Gastroesophageal sphincter (tissue), 4 donors: Measurements from ENCODE around the gene OR6N2. TPM values are rescaled to one million over a fixed set of nuclear protein-coding genes. Genes with fewer than 3 reads are reported as not detected.

Source experiments
- ATAC-seq: fragments of 150-250 bp; one replicate; pipeline ENCODE4 v1.9.1; 2016; ENCODE audit warnings: mild to moderate bottlenecking, moderate library complexity
- H3K27ac ChIP-seq, 4 donors: fragments of 200-600 bp; sonication (generic) in 3 of 4; 1 replicate in 3 of 4; 2 replicates in 1 of 4; pipeline ENCODE4 v1.5.1; 2016 to 2019
- H3K27me3 ChIP-seq: fragments of 200-600 bp; sonication (generic); one replicate; pipeline ENCODE4 v1.5.1; 2019
- H3K36me3 ChIP-seq, 2 donors: fragments of 200-600 bp; sonication (generic); one replicate each; pipeline ENCODE4 v1.5.1; 2019; ENCODE audit warnings: control low read depth in 1 of 2
- H3K4me1 ChIP-seq, 3 donors: fragments of 200-600 bp; sonication (generic); 1 replicate in 2 of 3; 2 replicates in 1 of 3; pipeline ENCODE4 v1.5.1; 2016 to 2019; ENCODE audit warnings: control low read depth in 2 of 3
- H3K4me3 ChIP-seq, 2 donors: fragments of 200-600 bp; sonication (generic); one replicate each; pipeline ENCODE4 v1.5.1; 2019; ENCODE audit warnings: mild to moderate bottlenecking in 1 of 2, moderate library complexity in 1 of 2
- H3K9me3 ChIP-seq, 3 donors: fragments of 200-600 bp; sonication (generic); one replicate each; pipeline ENCODE4 v1.5.1; 2017 to 2019; ENCODE audit warnings: control low read depth in 2 of 3
- EP300 ChIP-seq: sonication (generic); formaldehyde crosslinking; IDR thresholded peaks from one replicate; pipeline ENCODE4 v1.6.1; 2017; ENCODE audit warnings: antibody characterized with exemption, mild to moderate bottlenecking
- POLR2A ChIP-seq, 2 donors: fragments of 450-650 bp; IDR thresholded peaks; one replicate each; pipeline ENCODE4 v1.6.1; 2017; ENCODE audit warnings: antibody characterized with exemption in 2 of 2, mild to moderate bottlenecking in 2 of 2, moderate library complexity in 1 of 2
- POLR2AphosphoS5 ChIP-seq: sonication (generic); formaldehyde crosslinking; IDR thresholded peaks from one replicate; pipeline ENCODE4 v1.6.1; 2017; ENCODE audit warnings: antibody characterized with exemption
- WGBS, 2 donors: methylation state at CpG; one replicate each; pipeline ENCODE4 v1.1.5; 2018; ENCODE audit warnings: low coverage in 1 of 2; 5-methylcytosine and 5-hydroxymethylcytosine counted together
- total RNA-seq, 4 donors: library from RNA; depleted of rRNA; stranded (reverse); fragments of >200 nt; gene quantifications; one replicate each; pipeline ENCODE4 v1.1.0, GENCODE V29; 2016
- TF ChIP-seq, protein P1 (sequence below), 4 experiments: fragments of 200-600 bp in 2 of 4; fragments of 450-650 bp in 2 of 4; sonication (generic) in 1 of 4; IDR thresholded peaks; one replicate each; pipeline ENCODE4 v1.5.1; 2017 to 2019; ENCODE audit warnings: antibody characterized with exemption in 4 of 4, mild to moderate bottlenecking in 2 of 4, moderate library complexity in 2 of 4

The OR6N2 gene, protein sequence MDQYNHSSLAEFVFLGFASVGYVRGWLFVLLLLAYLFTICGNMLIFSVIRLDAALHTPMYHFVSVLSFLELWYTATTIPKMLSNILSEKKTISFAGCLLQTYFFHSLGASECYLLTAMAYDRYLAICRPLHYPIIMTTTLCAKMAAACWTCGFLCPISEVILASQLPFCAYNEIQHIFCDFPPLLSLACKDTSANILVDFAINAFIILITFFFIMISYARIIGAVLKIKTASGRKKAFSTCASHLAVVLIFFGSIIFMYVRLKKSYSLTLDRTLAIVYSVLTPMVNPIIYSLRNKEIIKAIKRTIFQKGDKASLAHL
- total RNA-seq: not detected

DNA sequence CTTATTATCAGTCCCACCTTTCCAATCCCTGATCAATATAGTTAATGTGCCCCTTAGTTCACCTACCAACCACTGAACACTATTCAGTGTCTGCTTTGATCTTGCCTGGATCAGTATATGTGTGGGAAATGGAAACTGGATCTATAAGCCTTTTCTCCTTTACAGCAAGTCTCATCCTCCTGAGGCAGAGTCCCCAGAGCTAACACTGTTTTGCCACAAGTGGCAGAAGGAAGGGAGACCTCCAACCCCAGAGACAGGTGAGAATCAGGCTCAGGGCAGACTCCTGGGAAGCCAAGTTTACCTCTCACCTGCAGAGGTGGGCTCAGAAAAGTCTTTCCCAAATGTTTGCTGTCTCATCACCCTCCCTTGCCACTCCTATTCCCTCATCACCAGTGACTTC lies at the start of gene OR6N2:
Gene OR6N2, minus strand, starts transcription at position 101 of the 400 bp plus-strand sequence. CDS start 3,569 bp downstream, outside the sequence.
- Histone ChIP-seq H3K27ac (no peak within 1 kb of the TSS), H3K4me1 (no peaks in the 10 kb centered on the region), H3K27me3 (no peaks in the 10 kb centered on the region), H3K36me3 (no peaks in the 10 kb centered on the region), H3K9me3 (no peaks in the 10 kb centered on the region), H3K4me3 (no peak within 1 kb of the TSS)
- TF ChIP-seq EP300: no peak
- TF ChIP-seq POLR2A (IDR thresholded peaks at IDR 0.05): no peak
- TF ChIP-seq POLR2AphosphoS5: no peak
- TF ChIP-seq, protein P1, sequence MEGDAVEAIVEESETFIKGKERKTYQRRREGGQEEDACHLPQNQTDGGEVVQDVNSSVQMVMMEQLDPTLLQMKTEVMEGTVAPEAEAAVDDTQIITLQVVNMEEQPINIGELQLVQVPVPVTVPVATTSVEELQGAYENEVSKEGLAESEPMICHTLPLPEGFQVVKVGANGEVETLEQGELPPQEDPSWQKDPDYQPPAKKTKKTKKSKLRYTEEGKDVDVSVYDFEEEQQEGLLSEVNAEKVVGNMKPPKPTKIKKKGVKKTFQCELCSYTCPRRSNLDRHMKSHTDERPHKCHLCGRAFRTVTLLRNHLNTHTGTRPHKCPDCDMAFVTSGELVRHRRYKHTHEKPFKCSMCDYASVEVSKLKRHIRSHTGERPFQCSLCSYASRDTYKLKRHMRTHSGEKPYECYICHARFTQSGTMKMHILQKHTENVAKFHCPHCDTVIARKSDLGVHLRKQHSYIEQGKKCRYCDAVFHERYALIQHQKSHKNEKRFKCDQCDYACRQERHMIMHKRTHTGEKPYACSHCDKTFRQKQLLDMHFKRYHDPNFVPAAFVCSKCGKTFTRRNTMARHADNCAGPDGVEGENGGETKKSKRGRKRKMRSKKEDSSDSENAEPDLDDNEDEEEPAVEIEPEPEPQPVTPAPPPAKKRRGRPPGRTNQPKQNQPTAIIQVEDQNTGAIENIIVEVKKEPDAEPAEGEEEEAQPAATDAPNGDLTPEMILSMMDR (IDR thresholded peaks at IDR 0.05): no peak
- no peak for ATAC-seq

DNA sequence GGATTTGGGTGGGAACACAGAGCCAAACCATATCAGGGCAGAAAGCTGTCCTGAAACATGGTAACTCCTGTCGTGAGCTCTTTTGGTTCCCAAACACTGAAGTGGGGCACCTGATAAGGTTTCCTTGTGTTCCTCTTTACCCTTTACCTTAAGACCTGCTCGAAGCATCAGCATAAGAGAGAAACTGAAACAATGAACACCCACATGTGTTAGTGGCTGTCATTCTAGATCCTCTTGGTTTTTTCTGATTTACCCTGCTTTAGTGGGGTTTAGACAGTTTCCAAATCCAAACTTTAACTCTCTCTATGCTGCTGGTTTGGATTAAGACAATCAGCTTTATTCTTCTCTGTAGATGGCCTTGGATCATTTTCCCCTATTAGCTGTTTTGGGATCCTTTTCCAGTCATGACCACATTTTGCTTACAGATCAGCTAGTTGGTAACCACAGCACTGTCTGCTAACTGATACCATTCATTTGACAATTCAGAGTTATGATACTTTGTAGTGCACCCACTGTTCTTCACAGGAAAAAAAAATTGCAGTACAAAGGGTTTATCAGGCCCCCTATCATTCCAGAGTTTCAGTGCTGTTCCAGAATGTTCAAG lies 49.2 kb upstream of the OR6N2 start:
- H3K36me3 ChIP-seq: no peaks in the 10 kb centered on the region
- H3K27ac ChIP-seq: no peak overlapping the region
- ATAC-seq: no peak
- no peak for TF ChIP-seq EP300
- no peak for TF ChIP-seq POLR2A (IDR thresholded peaks at IDR 0.05)
- TF ChIP-seq POLR2AphosphoS5: no peak
- TF ChIP-seq, protein P1 (IDR thresholded peaks at IDR 0.05): no peak
- no peak overlapping the region for H3K4me3 ChIP-seq
- 52 to 86% methylated on average over 1 to 2 of the region's 2 CpGs for WGBS, 2 donors
- no peaks in the 10 kb centered on the region for H3K27me3 ChIP-seq
- no peaks in the 10 kb centered on the region for H3K4me1 ChIP-seq
- peaks cover 0 to 12% (median 0%) of the 10 kb centered on the region in 3 donors for H3K9me3 ChIP-seq

DNA sequence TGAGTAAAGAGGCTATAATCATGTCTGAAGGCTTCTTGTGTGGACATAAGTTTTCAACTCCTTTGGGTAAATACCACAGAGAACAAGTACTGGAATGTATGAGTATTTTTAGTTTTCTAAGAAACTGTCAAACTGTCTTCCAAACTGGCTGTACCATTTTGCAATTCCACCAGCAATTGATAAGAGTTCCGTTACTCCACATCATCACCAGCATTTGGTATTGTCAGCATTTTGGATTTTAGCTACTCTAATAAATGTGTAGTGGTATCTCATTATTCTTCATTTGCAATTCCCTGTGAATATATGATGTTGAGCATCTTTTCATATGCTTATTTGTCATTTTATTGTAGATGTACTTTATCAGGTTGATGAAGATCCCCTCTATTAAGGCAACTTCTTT lies 40.7 kb upstream of the OR6N2 start:
- H3K4me1 ChIP-seq: no peaks in the 10 kb centered on the region
- no peak overlapping the region for H3K27ac ChIP-seq
- no peaks in the 10 kb centered on the region for H3K9me3 ChIP-seq
- 75 to 79% methylated on average over 1 of the region's 1 CpG for WGBS, 2 donors
- TF ChIP-seq POLR2A (IDR thresholded peaks at IDR 0.05) (no peak), EP300 (no peak), POLR2AphosphoS5 (no peak)
- TF ChIP-seq, protein P1 (IDR thresholded peaks at IDR 0.05): no peak
- no peak overlapping the region for H3K4me3 ChIP-seq
- no peaks in the 10 kb centered on the region for H3K27me3 ChIP-seq
- ATAC-seq: no peak
- H3K36me3 ChIP-seq: no peaks in the 10 kb centered on the region

DNA sequence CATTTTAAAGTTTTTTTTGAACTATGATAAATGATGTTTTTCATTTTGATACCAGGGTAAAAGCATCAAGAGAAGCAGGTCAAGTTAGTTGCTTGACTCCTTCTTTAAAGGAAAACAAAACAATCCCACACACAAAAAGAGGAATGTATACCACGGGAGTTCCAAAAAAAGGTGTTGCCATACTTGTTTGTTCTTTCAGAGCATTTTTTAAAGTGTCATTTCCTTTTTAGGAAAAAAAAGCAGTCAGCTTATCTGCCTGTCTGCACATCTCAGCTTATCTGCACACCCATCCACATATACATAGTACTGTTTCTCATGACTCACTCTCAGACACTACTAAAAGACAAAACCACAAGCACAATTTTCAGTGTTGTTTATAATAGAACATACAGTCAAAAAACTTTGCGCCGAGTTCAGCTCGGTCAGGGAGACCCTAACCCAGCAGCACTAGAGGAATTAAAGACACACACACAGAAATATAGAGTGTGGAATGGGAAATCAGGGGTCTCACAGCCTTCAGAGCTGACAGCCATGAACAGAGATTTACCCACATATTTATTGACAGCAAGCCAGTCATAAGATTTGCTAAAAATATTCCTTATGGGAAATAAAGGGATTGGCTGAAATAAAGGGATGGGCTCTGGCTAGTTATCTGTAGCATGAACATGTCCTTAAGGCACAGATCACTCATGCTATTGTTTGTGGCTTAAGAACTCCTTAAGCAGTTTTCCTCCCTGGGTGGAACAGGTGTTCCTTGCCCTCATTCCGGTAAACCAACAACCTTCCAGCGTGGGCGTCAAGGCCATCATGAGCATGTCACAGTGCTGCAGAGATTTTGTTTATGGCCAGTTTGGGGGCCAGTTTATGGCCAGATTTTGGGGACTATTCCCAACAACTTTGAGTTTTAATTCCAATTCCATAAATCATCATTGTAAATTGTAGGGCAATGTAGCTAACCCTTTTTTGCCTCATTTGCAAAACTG lies 38.7 kb upstream of the OR6N2 start:
- Histone ChIP-seq H3K4me1 (no peaks in the 10 kb centered on the region), H3K36me3 (no peaks in the 10 kb centered on the region), H3K27me3 (no peaks in the 10 kb centered on the region), H3K4me3 (no peak overlapping the region), H3K9me3 (no peaks in the 10 kb centered on the region), H3K27ac (no peak overlapping the region)
- TF ChIP-seq EP300 (no peak), POLR2A (IDR thresholded peaks at IDR 0.05) (no peak), POLR2AphosphoS5 (no peak)
- TF ChIP-seq, protein P1 (IDR thresholded peaks at IDR 0.05): no peak
- WGBS, 2 donors: 51 to 79% methylated on average over 4 to 7 of the region's 7 CpGs
- no peak for ATAC-seq
